HFF-Myc (cell line): ENCODE results near the gene TMEM245.

Experiments
- DNase-seq: peaks from one replicate; pipeline ENCODE4 v3.0.0-alpha.2; 2011; ENCODE audit warnings: low read depth; ENCODE audit errors: extremely low read depth
- H3K4me3 ChIP-seq: replicated peaks from 2 replicates; pipeline ENCODE4 v1.5.1; 2011; ENCODE audit warnings: low read depth, mild to moderate bottlenecking, control low read depth, low read length
- TF ChIP-seq, protein P1 (sequence below): IDR thresholded peaks from 2 replicates; pipeline ENCODE4 v1.5.1; 2012; ENCODE audit warnings: mild to moderate bottlenecking, low read depth, low read length, control low read depth; ENCODE audit errors: missing control alignments

The TMEM245 gene

DNA sequence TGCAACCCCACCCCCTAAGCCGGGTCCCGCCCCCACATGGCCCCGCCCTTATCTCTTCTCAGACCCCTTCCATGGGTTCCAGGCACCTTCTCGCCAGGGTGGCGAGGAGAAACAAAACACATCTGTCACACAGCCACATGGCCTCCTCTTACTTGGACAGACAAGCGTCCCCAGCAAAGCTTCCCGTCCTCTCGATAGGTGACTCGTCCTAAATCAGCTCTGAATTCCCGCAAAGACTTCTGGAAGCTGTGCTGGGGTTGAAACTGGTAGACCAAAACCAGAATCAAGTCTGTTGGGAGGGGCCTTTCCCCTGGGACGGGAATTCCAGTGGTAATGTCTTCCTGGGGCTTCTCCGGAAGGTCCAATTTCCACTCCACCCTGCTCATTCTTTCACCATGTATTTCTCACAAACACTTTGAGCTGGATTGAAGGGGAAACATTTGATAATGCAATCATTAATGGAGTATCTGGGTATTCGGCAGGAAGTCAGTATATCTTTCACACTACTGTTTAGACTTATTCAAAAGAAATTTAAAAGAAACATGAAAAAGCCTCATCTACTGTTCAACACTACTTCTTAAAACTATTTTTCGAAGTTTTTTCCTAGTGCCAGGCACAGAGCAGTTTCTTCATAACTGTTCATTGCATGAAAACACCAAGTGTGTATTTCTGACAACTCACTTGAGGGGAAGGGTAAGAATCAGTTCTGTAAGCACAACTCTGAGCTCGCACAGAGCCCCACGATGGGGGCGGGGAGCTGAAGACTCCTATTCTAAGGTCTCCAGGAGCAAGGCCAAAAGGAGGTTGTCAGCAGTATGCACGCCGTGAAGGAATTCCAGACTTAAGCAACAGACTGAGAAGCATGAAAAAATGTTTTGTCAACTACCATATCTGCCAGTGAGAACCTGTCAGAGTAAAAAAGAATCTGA, 105.8 kb downstream of the TMEM245 start:
- peak overlapping the region; percentile 42 for H3K4me3 ChIP-seq
- TF ChIP-seq, protein P1, sequence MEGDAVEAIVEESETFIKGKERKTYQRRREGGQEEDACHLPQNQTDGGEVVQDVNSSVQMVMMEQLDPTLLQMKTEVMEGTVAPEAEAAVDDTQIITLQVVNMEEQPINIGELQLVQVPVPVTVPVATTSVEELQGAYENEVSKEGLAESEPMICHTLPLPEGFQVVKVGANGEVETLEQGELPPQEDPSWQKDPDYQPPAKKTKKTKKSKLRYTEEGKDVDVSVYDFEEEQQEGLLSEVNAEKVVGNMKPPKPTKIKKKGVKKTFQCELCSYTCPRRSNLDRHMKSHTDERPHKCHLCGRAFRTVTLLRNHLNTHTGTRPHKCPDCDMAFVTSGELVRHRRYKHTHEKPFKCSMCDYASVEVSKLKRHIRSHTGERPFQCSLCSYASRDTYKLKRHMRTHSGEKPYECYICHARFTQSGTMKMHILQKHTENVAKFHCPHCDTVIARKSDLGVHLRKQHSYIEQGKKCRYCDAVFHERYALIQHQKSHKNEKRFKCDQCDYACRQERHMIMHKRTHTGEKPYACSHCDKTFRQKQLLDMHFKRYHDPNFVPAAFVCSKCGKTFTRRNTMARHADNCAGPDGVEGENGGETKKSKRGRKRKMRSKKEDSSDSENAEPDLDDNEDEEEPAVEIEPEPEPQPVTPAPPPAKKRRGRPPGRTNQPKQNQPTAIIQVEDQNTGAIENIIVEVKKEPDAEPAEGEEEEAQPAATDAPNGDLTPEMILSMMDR = no peak
- DNase-seq = peak; percentile 52

DNA sequence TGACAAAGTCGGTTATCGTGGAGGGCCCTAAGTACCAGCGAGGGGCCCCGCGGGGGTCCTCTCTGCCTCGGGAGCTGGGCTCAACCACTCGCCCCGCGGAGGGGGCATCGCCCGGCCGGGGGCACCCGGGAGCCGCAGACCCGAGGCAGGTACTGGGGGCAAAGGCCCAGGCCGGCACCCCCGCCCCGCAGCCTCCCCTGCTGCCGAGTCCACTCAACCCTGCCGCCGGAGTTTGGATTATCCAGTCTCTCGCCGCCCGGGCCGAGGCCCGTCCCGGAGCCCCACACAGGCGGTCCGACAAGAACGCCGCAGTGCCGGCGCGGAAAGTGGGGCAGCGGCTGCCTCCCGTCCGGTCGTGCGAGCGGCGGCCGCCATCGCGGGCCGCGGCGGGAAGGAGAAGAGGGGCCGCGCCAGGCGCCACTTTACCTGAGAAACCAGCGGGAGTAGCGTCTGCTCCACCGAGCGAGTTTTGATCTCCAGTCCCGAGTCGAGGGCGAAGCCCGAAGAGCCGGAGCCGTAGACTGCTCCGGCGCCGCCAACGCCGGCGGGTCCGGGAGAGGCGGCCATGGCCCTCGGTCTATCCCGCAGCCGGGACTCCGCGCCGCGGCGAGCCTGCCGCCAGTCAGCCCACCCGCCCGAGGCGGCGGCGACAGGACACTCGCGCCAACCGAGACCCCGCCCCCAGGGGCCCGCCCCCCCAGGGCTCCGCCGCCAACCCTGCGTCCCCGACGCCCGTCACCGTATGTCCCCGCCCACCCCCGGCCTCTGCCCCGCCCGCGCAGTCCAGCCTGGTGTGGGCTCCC, 106.7 kb downstream of the TMEM245 start, which contains the start of gene CTNNAL1:
CTNNAL1 (minus strand) TSS at position 624 of the 803 bp plus-strand sequence; CDS start at position 567, 57 bp downstream.
- TF ChIP-seq, protein P1 = no peak
- peak within 1 kb of the TSS; percentile 88 for H3K4me3 ChIP-seq
- no peak for DNase-seq

DNA sequence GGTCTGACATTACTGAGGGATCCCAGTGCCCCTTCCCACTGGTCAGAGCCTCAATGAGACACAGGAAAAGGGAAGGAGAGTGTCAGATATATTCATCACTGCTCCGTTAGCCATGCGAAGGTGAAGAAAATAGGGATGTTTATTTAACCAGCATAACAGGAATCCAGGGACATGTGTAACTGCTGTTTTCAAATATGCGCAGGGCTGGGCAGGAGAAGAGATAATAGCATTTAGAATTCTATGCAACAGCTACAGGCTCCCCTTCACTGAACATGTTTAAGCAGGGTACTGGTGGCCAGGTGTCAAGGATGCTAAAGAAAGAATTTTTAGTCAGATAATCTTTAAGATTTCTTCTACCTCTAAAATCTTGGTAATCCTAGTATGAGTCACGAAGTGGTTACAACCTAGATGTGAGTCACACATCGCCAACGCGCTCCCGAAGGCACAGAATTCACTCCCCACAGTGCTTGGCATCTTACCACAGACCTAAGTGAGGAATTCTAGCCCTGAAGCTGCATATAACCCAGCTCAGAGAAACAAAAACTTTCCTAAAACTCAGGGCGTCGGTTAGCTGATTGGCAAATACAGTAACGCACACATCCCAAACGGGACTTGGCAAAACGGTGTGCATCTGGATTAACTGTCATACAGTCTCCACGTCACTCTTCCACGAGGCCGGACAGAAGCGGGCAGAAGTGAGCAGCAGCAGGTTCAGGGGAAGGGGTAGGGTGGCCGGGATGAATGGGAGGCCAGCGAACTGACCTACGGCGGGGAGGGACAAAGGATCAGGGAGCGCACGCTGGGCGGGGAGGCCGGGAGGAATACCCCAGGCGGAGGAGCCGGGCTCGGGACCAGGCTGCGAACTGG, 107.5 kb downstream of the TMEM245 start:
- H3K4me3 ChIP-seq = peak overlapping the region; percentile 88
- peak; percentile 83 for DNase-seq
- TF ChIP-seq, protein P1 = no peak

DNA sequence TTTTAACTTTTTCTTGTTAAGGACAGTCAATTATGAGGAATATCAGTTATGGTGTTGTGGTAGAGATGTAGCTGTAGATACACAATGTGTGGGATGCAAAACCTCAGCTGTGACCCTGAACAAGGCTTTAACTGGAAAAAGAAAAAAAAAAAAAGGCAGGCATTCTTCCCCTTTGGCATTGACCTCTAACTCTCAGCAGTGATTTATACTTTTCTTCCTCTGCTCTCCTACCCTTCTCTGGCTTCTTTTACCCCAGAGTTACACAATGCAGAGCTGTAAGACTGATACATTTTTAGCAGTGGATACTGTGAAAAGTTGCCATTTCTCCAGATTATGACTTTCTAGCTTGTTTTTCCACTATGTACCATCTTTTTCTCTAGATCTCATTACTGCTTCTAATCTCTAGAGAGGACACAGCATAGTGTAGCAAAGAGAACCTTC, 108.5 kb downstream of the TMEM245 start:
- TF ChIP-seq, protein P1 = no peak
- H3K4me3 ChIP-seq = peak overlapping the region; percentile 88
- no peak for DNase-seq

DNA sequence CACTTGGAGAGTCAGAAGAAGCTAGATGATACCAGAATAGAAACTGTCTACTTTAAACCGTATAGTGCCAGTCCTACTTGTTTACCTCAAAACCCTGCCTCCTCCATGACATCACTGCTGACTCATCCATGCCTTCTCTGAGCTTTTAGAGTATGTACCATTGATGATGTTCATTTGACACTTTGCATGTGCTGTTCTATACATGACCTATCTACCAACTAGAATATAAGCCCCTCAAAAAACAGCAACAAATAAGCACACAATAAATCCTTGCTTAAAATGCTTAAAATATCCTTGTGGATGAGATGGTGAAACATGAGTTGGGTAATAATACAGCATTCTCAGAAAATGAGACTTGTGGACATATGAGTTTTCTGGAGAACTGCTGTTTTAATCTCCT, 109.0 kb downstream of the TMEM245 start:
- no peak overlapping the region for H3K4me3 ChIP-seq
- DNase-seq = peak; percentile 68
- TF ChIP-seq, protein P1 = no peak

DNA sequence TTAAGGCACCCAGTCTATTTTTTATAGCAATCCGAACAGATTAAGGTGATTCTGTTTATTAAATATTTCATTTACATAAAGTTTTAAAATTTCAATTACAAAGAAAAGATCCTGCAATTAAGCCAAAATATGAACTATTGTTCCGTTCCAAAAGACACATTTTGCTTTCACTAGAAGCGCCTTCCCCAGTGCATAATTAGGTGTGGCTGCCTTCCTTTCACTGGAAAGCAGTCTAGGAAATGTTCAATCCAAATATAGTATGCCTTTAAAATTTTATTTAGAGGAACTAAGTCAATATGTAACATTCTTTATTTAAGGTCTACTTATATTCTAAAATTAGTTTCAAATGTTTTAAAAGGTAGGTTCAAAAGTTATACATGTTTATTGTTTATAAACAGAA, 114.1 kb downstream of the TMEM245 start:
- no peak for DNase-seq
- TF ChIP-seq, protein P1 = no peak
- no peak overlapping the region for H3K4me3 ChIP-seq
